CD4-positive, alpha-beta T cell (primary cell): ENCODE data around the gene BCL6B. TPM values are rescaled to one million over a fixed set of nuclear protein-coding genes. Genes with fewer than 3 reads are reported as not detected.
A peak's percentile ranks its signal among the peaks of the same experiment; 100 is the strongest.

Experiments used
- ATAC-seq: fragments of 200-7000 bp; cut with Tn5 transposase; one replicate; pipeline ENCODE4 v1.10.0; 2022; ENCODE audit warnings: mild to moderate bottlenecking; ENCODE audit not compliant: poor library complexity
- CTCF ChIA-PET: fragments of 350-600 bp; sonication (Branson Sonifier 250); formaldehyde crosslinking; loops from one replicate; lab custom pipeline; 2021; ENCODE audit warnings: antibody characterized with exemption, inconsistent platforms; lab: Charles Lee
- POLR2A ChIA-PET: fragments of 350-600 bp; sonication (Branson Sonifier 250); formaldehyde crosslinking; loops from one replicate; lab custom pipeline; 2021; ENCODE audit warnings: antibody characterized with exemption, inconsistent platforms; lab: Charles Lee
- DNase-seq, 14 experiments: peaks; one replicate each; pipeline ENCODE4 v3.0.0-alpha.2; 2013 to 2020; ENCODE audit warnings: mixed read lengths in 2 of 14
- H3K27ac ChIP-seq, 2 donors: one replicate each; pipeline versions ENCODE4 v1.5.1 to v1.7.0; 2013; ENCODE audit warnings: low read length in 2 of 2, low read depth in 1 of 2, mild to moderate bottlenecking in 1 of 2
- H3K27me3 ChIP-seq, 2 experiments: 1 replicate in 1 of 2; 2 replicates in 1 of 2; pipeline versions ENCODE4 v1.6.1 to v1.7.0; 2013; ENCODE audit warnings: low read length in 2 of 2, control low read depth in 1 of 2, mild to moderate bottlenecking in 1 of 2, moderate library complexity in 1 of 2; ENCODE audit not compliant: insufficient read depth in 2 of 2, control insufficient read depth in 1 of 2
- H3K36me3 ChIP-seq: one replicate; pipeline ENCODE4 v1.6.1; 2013; ENCODE audit warnings: low read length, control low read depth; ENCODE audit not compliant: insufficient read depth
- H3K4me1 ChIP-seq: one replicate; pipeline ENCODE4 v1.6.1; 2013; ENCODE audit warnings: low read length, control low read depth; ENCODE audit not compliant: insufficient read depth
- H3K4me3 ChIP-seq: one replicate; pipeline ENCODE4 v1.5.1; 2013; ENCODE audit warnings: mild to moderate bottlenecking, low read length, moderate library complexity
- H3K9me3 ChIP-seq, 2 experiments: 1 replicate in 1 of 2; 2 replicates in 1 of 2; pipeline versions ENCODE4 v1.6.1 to v1.7.0; 2013; ENCODE audit warnings: low read length in 2 of 2, mild to moderate bottlenecking in 2 of 2, control low read depth in 1 of 2, moderate library complexity in 1 of 2; ENCODE audit not compliant: control insufficient read depth in 1 of 2, insufficient read depth in 1 of 2
- H3K27ac Mint-ChIP-seq: one replicate; pipeline ENCODE4 v1.8.0; 2020; ENCODE audit warnings: mixed read lengths
- H3K27me3 Mint-ChIP-seq: one replicate; pipeline ENCODE4 v1.8.0; 2021; ENCODE audit warnings: mixed read lengths
- H3K36me3 Mint-ChIP-seq: one replicate; pipeline ENCODE4 v1.8.0; 2021; ENCODE audit warnings: low read depth, mixed read lengths
- H3K4me1 Mint-ChIP-seq: one replicate; pipeline ENCODE4 v1.8.0; 2021; ENCODE audit warnings: low read depth, mixed read lengths
- H3K4me3 Mint-ChIP-seq: one replicate; pipeline ENCODE4 v1.8.0; 2020; ENCODE audit warnings: mild to moderate bottlenecking, mixed read lengths
- H3K9me3 Mint-ChIP-seq: one replicate; pipeline ENCODE4 v1.8.0; 2020; ENCODE audit warnings: mixed read lengths
- CTCF ChIP-seq: fragments of 200-600 bp; IDR thresholded peaks from one replicate; pipeline ENCODE4 v1.8.0; 2022; ENCODE audit warnings: antibody characterized with exemption, mild to moderate bottlenecking
- intact Hi-C, 2 experiments: fragments of 100-400 bp; cut with DNase I in 1 of 2; cut with micrococcal nuclease in 1 of 2; formaldehyde crosslinking; loops; one replicate each; pipeline versions ENCODE4 v1.15.1 to v1.9.0; 2023 to 2025; cut with DNase I, micrococcal nuclease
- total RNA-seq, 174 experiments: library from RNA in 2 of 174; stranded (reverse) in 2 of 174; gene quantifications; one replicate each; pipeline ENCODE4 v1.2.3 and lab custom pipeline; 2021 to 2026

The BCL6B gene
- total RNA-seq, 2 experiments from 2014 or later: not detected

GRCh38 chr17:7043497-7044198 lies 20.8 kb downstream of the BCL6B start, which contains the start of gene SLC16A11:
Gene SLC16A11 (minus strand): TSS chr17:7044092. CDS start chr17:7043513, 579 bp downstream.
- H3K27ac ChIP-seq: peak within 1 kb of the TSS in 1 of 2 donors; percentile 15
- intact Hi-C loops: loop anchor here (2.0 to 10.0 kb wide), 4 partner anchors 309 to 641 kb away; partner anchors contain the start of genes KCTD11 (in 1 of the 2), MPDU1 (in 1 of the 2), SOX15 (in 1 of the 2) and TP53 (in 1 of the 2)
- CTCF ChIA-PET: interaction anchor here (1.0 to 2.5 kb wide), 4 partner anchors 8 to 253 kb away, joined by 3 to 9 read pairs (median 6); a partner anchor contains a TSS

GRCh38 chr17:7045492-7046126 lies 22.8 kb downstream of the BCL6B start:
- Mint-ChIP-seq H3K4me1 (peaks cover 44% of the 10 kb centered on the region), H3K9me3 (no peaks in the 10 kb centered on the region), H3K27me3 (no peaks in the 10 kb centered on the region), H3K27ac (peak overlapping the region; percentile 94), H3K36me3 (no peaks in the 10 kb centered on the region), H3K4me3 (peak overlapping the region; percentile 90)
- no peaks in the 10 kb centered on the region for H3K36me3 ChIP-seq
- ATAC-seq: peak; percentile 53
- POLR2A ChIA-PET: interaction anchor here (0.7 to 2.6 kb wide), 27 partner anchors 8 to 661 kb away, joined by 3 to 65 read pairs (median 5); partner anchors contain the start of genes BCL6B, DVL2, GABARAP and POLR2A
- DNase-seq: peak in 7 of 14 experiments; percentile 16 to 89 (median 61)
- peak overlapping the region; percentile 64 to 68 for H3K27ac ChIP-seq
- intact Hi-C loops: loop anchor here (1.0 to 10.0 kb wide), 10 partner anchors 87 to 639 kb away; partner anchors contain the start of genes FGF11 (in 1 of the 2), KCTD11 (in 1 of the 2), MPDU1 (in 1 of the 2) and SLC2A4 (in 1 of the 2)
- H3K4me3 ChIP-seq: peak overlapping the region; percentile 55
- CTCF ChIA-PET: interaction anchor here (0.7 to 2.9 kb wide), 19 partner anchors 10 to 543 kb away, joined by 3 to 77 read pairs (median 5); partner anchors contain the start of genes GABARAP, SLC16A13 and TMEM102
- peaks cover 0 to 5% of the 10 kb centered on the region in 2 experiments for H3K27me3 ChIP-seq
- H3K9me3 ChIP-seq: peaks cover 0 to 7% of the 10 kb centered on the region in 2 experiments
- H3K4me1 ChIP-seq: peaks cover 49% of the 10 kb centered on the region
- TF ChIP-seq CTCF: peak; percentile 80

More at GRCh38 chr17:7043497-7044198, 20.8 kb downstream of the BCL6B start, which contains the start of gene SLC16A11:
- Histone ChIP-seq H3K9me3 (peaks cover 0 to 7% of the 10 kb centered on the region in 2 experiments), H3K4me3 (peak within 1 kb of the TSS; percentile 60), H3K4me1 (peaks cover 54% of the 10 kb centered on the region), H3K27me3 (peaks cover 0 to 5% of the 10 kb centered on the region in 2 experiments), H3K36me3 (no peaks in the 10 kb centered on the region)
- POLR2A ChIA-PET: interaction anchor here (1.7 kb wide), 1 partner anchor 8 kb away, joined by 12 read pairs; the partner anchor contains the start of gene SLC16A13
- DNase-seq: peak in 8 of 14 experiments; percentile 12 to 56 (median 35)
- no peaks in the 10 kb centered on the region for H3K27me3 Mint-ChIP-seq
- peak within 1 kb of the TSS; percentile 92 for H3K27ac Mint-ChIP-seq
- no peaks in the 10 kb centered on the region for H3K9me3 Mint-ChIP-seq
- peaks cover 51% of the 10 kb centered on the region for H3K4me1 Mint-ChIP-seq
- TF ChIP-seq CTCF: no peak
- no peaks in the 10 kb centered on the region for H3K36me3 Mint-ChIP-seq
- ATAC-seq: peak; percentile 6
- peak within 1 kb of the TSS; percentile 86 for H3K4me3 Mint-ChIP-seq
